HG02642 (cell line): ENCODE data around the gene EVC2.

Experiments used
- ATAC-seq: cut with Tn5 transposase; IDR thresholded peaks from one replicate; pipeline ENCODE4 v1.9.1; 2021; ENCODE audit warnings: mild to moderate bottlenecking; ENCODE audit not compliant: unreplicated experiment, poor library complexity

EVC2 gene

GRCh38 chr4:5539584-5539983 lies 168.8 kb downstream of the EVC2 start:
- ATAC-seq, result no peak

- no peak for ATAC-seq
Measured at GRCh38 chr4:5532100-5532499, 176.3 kb downstream of the EVC2 start.

GRCh38 chr4:5528031-5528436 lies 180.3 kb downstream of the EVC2 start:
- ATAC-seq, result no peak

GRCh38 chr4:5527211-5527610 lies 181.1 kb downstream of the EVC2 start:
- ATAC-seq, result no peak

GRCh38 chr4:5526080-5526846 lies 182.1 kb downstream of the EVC2 start:
- ATAC-seq, result no peak

GRCh38 chr4:5524446-5525299 lies 183.7 kb downstream of the EVC2 start:
- no peak for ATAC-seq

- no peak for ATAC-seq
Measured at GRCh38 chr4:5517372-5517771, 191.0 kb downstream of the EVC2 start.

GRCh38 chr4:5515646-5516045 lies 192.7 kb downstream of the EVC2 start:
- no peak for ATAC-seq
